Astrocyte (in vitro differentiated cells and primary cell): ENCODE results near the gene TRMT2B. TPM values are rescaled to one million over a fixed set of nuclear protein-coding genes. Genes with fewer than 3 reads are reported as not detected.

ENCODE experiments used
- DNase-seq: peaks from one replicate; pipeline ENCODE4 v3.0.0-alpha.2; 2010; ENCODE audit warnings: low read depth
- FAIRE-seq: peaks from 2 replicates; lab custom pipeline; 2011; peaks lifted over from hg19 to GRCh38; lab: Jason Lieb, UNC
- H2AFZ ChIP-seq: 2 replicates; pipeline ENCODE4 v1.6.0; 2012; ENCODE audit warnings: low read depth, low read length, inconsistent platforms
- H3K27ac ChIP-seq: 2 replicates; pipeline ENCODE4 v1.5.1; 2011; ENCODE audit warnings: low read depth, low read length, inconsistent platforms
- H3K27me3 ChIP-seq: 2 replicates; pipeline ENCODE4 v1.6.0; 2011; ENCODE audit warnings: low read length, inconsistent platforms; ENCODE audit not compliant: insufficient read depth
- H3K36me3 ChIP-seq: 2 replicates; pipeline ENCODE4 v1.5.1; 2011; ENCODE audit warnings: low read length, inconsistent platforms; ENCODE audit not compliant: insufficient read depth
- H3K4me1 ChIP-seq: 2 replicates; pipeline ENCODE4 v1.5.1; 2011; ENCODE audit warnings: low read length, inconsistent platforms; ENCODE audit not compliant: insufficient read depth
- H3K4me2 ChIP-seq: 2 replicates; pipeline ENCODE4 v1.6.0; 2012; ENCODE audit warnings: low read length, inconsistent platforms
- H3K4me3 ChIP-seq: 2 replicates; pipeline ENCODE4 v1.5.1; 2011; ENCODE audit warnings: low read depth, mild to moderate bottlenecking, low read length, inconsistent platforms; ENCODE audit not compliant: insufficient read depth
- H3K79me2 ChIP-seq: 2 replicates; pipeline ENCODE4 v1.6.0; 2012; ENCODE audit warnings: mild to moderate bottlenecking, low read length, inconsistent platforms; ENCODE audit not compliant: insufficient read depth
- H3K9ac ChIP-seq: 2 replicates; pipeline ENCODE4 v1.6.0; 2012; ENCODE audit warnings: mild to moderate bottlenecking, low read length, inconsistent platforms
- H3K9me3 ChIP-seq: 2 replicates; pipeline ENCODE4 v1.5.1; 2012; ENCODE audit warnings: low read depth, mild to moderate bottlenecking, low read length, inconsistent platforms; ENCODE audit not compliant: insufficient read depth
- H4K20me1 ChIP-seq: 2 replicates; pipeline ENCODE4 v1.6.0; 2012; ENCODE audit warnings: low read length, inconsistent platforms; ENCODE audit not compliant: insufficient read depth
- H3K27ac Mint-ChIP-seq: one replicate; pipeline ENCODE4 v1.8.0; 2021; ENCODE audit warnings: mild to moderate bottlenecking, mixed read lengths; ENCODE audit not compliant: unreplicated experiment
- H3K27me3 Mint-ChIP-seq: one replicate; pipeline ENCODE4 v1.8.0; 2021; ENCODE audit warnings: low read depth, mixed read lengths; ENCODE audit not compliant: unreplicated experiment
- H3K36me3 Mint-ChIP-seq: one replicate; pipeline ENCODE4 v1.8.0; 2021; ENCODE audit warnings: low read depth, mixed read lengths; ENCODE audit not compliant: unreplicated experiment
- H3K4me1 Mint-ChIP-seq: one replicate; pipeline ENCODE4 v1.8.0; 2021; ENCODE audit warnings: low read depth, mixed read lengths; ENCODE audit not compliant: unreplicated experiment
- H3K4me3 Mint-ChIP-seq: one replicate; pipeline ENCODE4 v1.8.0; 2021; ENCODE audit warnings: mild to moderate bottlenecking, moderate library complexity, mixed read lengths; ENCODE audit not compliant: unreplicated experiment
- H3K9me3 Mint-ChIP-seq: one replicate; pipeline ENCODE4 v1.8.0; 2021; ENCODE audit warnings: mild to moderate bottlenecking, mixed read lengths; ENCODE audit not compliant: unreplicated experiment
- CTCF ChIP-seq: IDR thresholded peaks from 2 replicates; pipeline ENCODE4 v1.5.1; 2011; ENCODE audit warnings: low read depth, mild to moderate bottlenecking, inconsistent platforms, low read length, moderate library complexity; ENCODE audit not compliant: insufficient read depth
- EZH2 ChIP-seq: IDR thresholded peaks from 2 replicates; pipeline ENCODE4 v1.6.1; 2012; ENCODE audit warnings: mild to moderate bottlenecking, low read length, inconsistent platforms; ENCODE audit not compliant: insufficient read depth
- total RNA-seq: library from RNA; stranded (reverse); gene quantifications from 2 replicates; pipeline ENCODE4 v1.2.1, GENCODE V29; 2021

The TRMT2B gene
- total RNA-seq, 1 donor from 2014 or later: 8.3 TPM

GRCh38 chrX:101091817-101092216 lies 39.9 kb upstream of the TRMT2B start:
- Histone ChIP-seq H3K79me2 (no peaks in the 10 kb centered on the region), H2AFZ (no peak overlapping the region), H3K9ac (no peak overlapping the region), H3K36me3 (no peaks in the 10 kb centered on the region), H4K20me1 (no peaks in the 10 kb centered on the region), H3K9me3 (no peaks in the 10 kb centered on the region), H3K4me3 (no peak overlapping the region), H3K27me3 (no peaks in the 10 kb centered on the region), H3K4me2 (no peak overlapping the region), H3K4me1 (no peaks in the 10 kb centered on the region), H3K27ac (no peak overlapping the region)
- H3K36me3 Mint-ChIP-seq: no peaks in the 10 kb centered on the region
- H3K9me3 Mint-ChIP-seq: no peaks in the 10 kb centered on the region
- no peaks in the 10 kb centered on the region for H3K27me3 Mint-ChIP-seq
- no peak for TF ChIP-seq EZH2
- TF ChIP-seq CTCF: no peak
- H3K27ac Mint-ChIP-seq: no peak overlapping the region
- H3K4me1 Mint-ChIP-seq: no peaks in the 10 kb centered on the region
- DNase-seq (no peak), FAIRE-seq (no peak)
- no peak overlapping the region for H3K4me3 Mint-ChIP-seq

- no peaks in the 10 kb centered on the region for H3K79me2 ChIP-seq
- Mint-ChIP-seq H3K27me3 (peaks cover 3% of the 10 kb centered on the region), H3K4me3 (no peak overlapping the region), H3K9me3 (no peaks in the 10 kb centered on the region), H3K36me3 (no peaks in the 10 kb centered on the region), H3K27ac (no peak overlapping the region), H3K4me1 (no peaks in the 10 kb centered on the region)
- peaks cover 3% of the 10 kb centered on the region for H3K4me1 ChIP-seq
- no peak overlapping the region for H3K4me2 ChIP-seq
- no peak overlapping the region for H3K27ac ChIP-seq
- no peaks in the 10 kb centered on the region for H4K20me1 ChIP-seq
- H2AFZ ChIP-seq: no peak overlapping the region
- H3K27me3 ChIP-seq: no peaks in the 10 kb centered on the region
- no peak overlapping the region for H3K9ac ChIP-seq
- no peak overlapping the region for H3K4me3 ChIP-seq
- FAIRE-seq: no peak
- no peaks in the 10 kb centered on the region for H3K36me3 ChIP-seq
- H3K9me3 ChIP-seq: no peaks in the 10 kb centered on the region
- TF ChIP-seq EZH2 (no peak), CTCF (no peak)
- no peak for DNase-seq
Measured at GRCh38 chrX:101081231-101081630, 29.3 kb upstream of the TRMT2B start.

- Mint-ChIP-seq H3K9me3 (no peaks in the 10 kb centered on the region), H3K4me1 (no peaks in the 10 kb centered on the region), H3K4me3 (no peak overlapping the region), H3K36me3 (no peaks in the 10 kb centered on the region), H3K27me3 (peaks cover 3% of the 10 kb centered on the region), H3K27ac (no peak overlapping the region)
- H3K4me2 ChIP-seq: peak overlapping the region; percentile 91
- H3K79me2 ChIP-seq: no peaks in the 10 kb centered on the region
- no peak overlapping the region for H2AFZ ChIP-seq
- H3K4me3 ChIP-seq: peak overlapping the region; percentile 69
- H3K36me3 ChIP-seq: no peaks in the 10 kb centered on the region
- H3K4me1 ChIP-seq: peaks cover 3% of the 10 kb centered on the region
- no peaks in the 10 kb centered on the region for H4K20me1 ChIP-seq
- TF ChIP-seq CTCF: no peak
- no peak for TF ChIP-seq EZH2
- no peak overlapping the region for H3K9ac ChIP-seq
- peak; percentile 41 for FAIRE-seq
- H3K27me3 ChIP-seq: no peaks in the 10 kb centered on the region
- no peak overlapping the region for H3K27ac ChIP-seq
- no peaks in the 10 kb centered on the region for H3K9me3 ChIP-seq
- DNase-seq: no peak
Measured at GRCh38 chrX:101080326-101081124, 28.6 kb upstream of the TRMT2B start.
